ENCODE data around the gene SLC25A45. TPM values are rescaled to one million over a fixed set of nuclear protein-coding genes. Genes with fewer than 3 reads are reported as not detected.
A peak's percentile ranks its signal among the peaks of the same experiment; 100 is the strongest.

Gene SLC25A45
- polyA plus RNA-seq, 2 of the 4 experiments (the other 2 are of a cell fraction): 3.1 to 8.1 TPM

- 87% methylated on average over 14 of the region's 14 CpGs for WGBS (ENCODE audit: missing lambda C conversion rate)
- ChIA-PET CTCF (interaction anchor here (0.6 to 2.8 kb wide), 10 partner anchors 8 to 136 kb away, joined by 3 to 13 read pairs (median 3); partner anchors contain the start of genes FRMD8 and SLC25A45), POLR2A (no interaction called here)
- DNase-seq (ENCODE audit: low read depth in 1 of 2, low spot score in 1 of 2) (no peak), FAIRE-seq (no peak), ATAC-seq (no peak)
- H3K4me2 ChIP-seq: no peak overlapping the region
- H3K9me3 ChIP-seq: no peaks in the 10 kb centered on the region
- TF ChIP-seq NR3C1 (IDR thresholded peaks at IDR 0.05) (no peak), CBX2 (IDR thresholded peaks at IDR 0.05; ENCODE audit: borderline replicate concordance, low read depth) (no peak), RAD21 (conservative IDR thresholded peaks at IDR 0.05 in 1 of 2, IDR thresholded peaks at IDR 0.05 in 1 of 2) (no peak), HOXA7 (CRISPR knock-in tag; IDR thresholded peaks at IDR 0.05) (no peak), RFX5 (IDR thresholded peaks at IDR 0.05) (no peak), BHLHE40 (IDR thresholded peaks at IDR 0.05; ENCODE audit: low read depth, low read length) (no peak), RNF2 (IDR thresholded peaks at IDR 0.05; ENCODE audit: borderline replicate concordance, low read depth) (no peak), FOSL2 (IDR thresholded peaks at IDR 0.05) (no peak), FOSL2 (CRISPR knock-in tag; IDR thresholded peaks at IDR 0.05) (no peak)
- TF ChIP-seq, protein P1, sequence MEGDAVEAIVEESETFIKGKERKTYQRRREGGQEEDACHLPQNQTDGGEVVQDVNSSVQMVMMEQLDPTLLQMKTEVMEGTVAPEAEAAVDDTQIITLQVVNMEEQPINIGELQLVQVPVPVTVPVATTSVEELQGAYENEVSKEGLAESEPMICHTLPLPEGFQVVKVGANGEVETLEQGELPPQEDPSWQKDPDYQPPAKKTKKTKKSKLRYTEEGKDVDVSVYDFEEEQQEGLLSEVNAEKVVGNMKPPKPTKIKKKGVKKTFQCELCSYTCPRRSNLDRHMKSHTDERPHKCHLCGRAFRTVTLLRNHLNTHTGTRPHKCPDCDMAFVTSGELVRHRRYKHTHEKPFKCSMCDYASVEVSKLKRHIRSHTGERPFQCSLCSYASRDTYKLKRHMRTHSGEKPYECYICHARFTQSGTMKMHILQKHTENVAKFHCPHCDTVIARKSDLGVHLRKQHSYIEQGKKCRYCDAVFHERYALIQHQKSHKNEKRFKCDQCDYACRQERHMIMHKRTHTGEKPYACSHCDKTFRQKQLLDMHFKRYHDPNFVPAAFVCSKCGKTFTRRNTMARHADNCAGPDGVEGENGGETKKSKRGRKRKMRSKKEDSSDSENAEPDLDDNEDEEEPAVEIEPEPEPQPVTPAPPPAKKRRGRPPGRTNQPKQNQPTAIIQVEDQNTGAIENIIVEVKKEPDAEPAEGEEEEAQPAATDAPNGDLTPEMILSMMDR (IDR thresholded peaks at IDR 0.05): no peak
- no peak overlapping the region for H3K4me3 ChIP-seq
- peaks cover 34% of the 10 kb centered on the region for H3K4me1 ChIP-seq
- no peak overlapping the region for H3K27ac ChIP-seq
Measured at GRCh38 chr11:65373839-65374580, 8.4 kb downstream of the SLC25A45 start.

DNA sequence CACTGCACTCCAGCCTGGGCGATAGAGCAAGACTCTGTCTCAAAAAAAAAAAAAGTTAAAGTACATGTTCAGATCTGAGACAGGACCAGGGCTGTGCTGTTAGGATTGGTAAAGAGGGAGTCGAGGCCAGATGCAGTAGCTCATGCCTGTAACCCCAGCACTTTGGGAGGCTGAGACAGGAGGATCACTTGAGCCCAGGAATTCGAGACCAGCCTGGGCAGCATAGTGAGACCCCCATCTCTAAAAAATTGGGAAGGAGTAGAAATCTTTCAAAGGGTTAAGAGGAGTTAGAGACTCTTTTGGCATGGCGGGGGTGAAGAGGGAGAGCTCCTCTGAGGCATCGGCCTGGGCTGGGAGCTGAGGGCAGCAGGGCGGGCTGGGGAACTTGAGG lies 11.8 kb downstream of the SLC25A45 start:
- WGBS (ENCODE audit: missing lambda C conversion rate): 77% methylated on average over 6 of the region's 6 CpGs
- peak overlapping the region; percentile 52 for H3K4me2 ChIP-seq
- peak overlapping the region; percentile 38 to 77; a peak in 5 of 6 replicates for H3K27ac ChIP-seq
- H3K4me1 ChIP-seq: peaks cover 22% of the 10 kb centered on the region
- ChIA-PET CTCF (interaction anchor here (0.6 to 5.7 kb wide), 10 partner anchors 11 to 139 kb away, joined by 3 to 26 read pairs (median 4); partner anchors contain the start of genes NEAT1 and SLC25A45), POLR2A (interaction anchor here (0.8 to 1.4 kb wide), 8 partner anchors 11 to 137 kb away, joined by 4 to 14 read pairs (median 6); partner anchors contain the start of genes MALAT1, NEAT1 and SLC25A45)
- DNase-seq (ENCODE audit: low read depth in 1 of 2, low spot score in 1 of 2) (no peak), ATAC-seq (no peak), FAIRE-seq (no peak)
- TF ChIP-seq MAX (IDR thresholded peaks at IDR 0.05) (no peak), ZNF302 (CRISPR knock-in tag; IDR thresholded peaks at IDR 0.05) (no peak), BHLHE40 (IDR thresholded peaks at IDR 0.05; ENCODE audit: low read depth, low read length) (no peak), RAD21 (conservative IDR thresholded peaks at IDR 0.05 in 1 of 2, IDR thresholded peaks at IDR 0.05 in 1 of 2) (no peak), CEBPB (IDR thresholded peaks at IDR 0.05) (no peak), NR3C1 (IDR thresholded peaks at IDR 0.05) (no peak), CHD2 (IDR thresholded peaks at IDR 0.05; ENCODE audit: low read length, partially characterized antibody) (no peak), FOSB (CRISPR knock-in tag; IDR thresholded peaks at IDR 0.05) (no peak)
- TF ChIP-seq, protein P2, sequence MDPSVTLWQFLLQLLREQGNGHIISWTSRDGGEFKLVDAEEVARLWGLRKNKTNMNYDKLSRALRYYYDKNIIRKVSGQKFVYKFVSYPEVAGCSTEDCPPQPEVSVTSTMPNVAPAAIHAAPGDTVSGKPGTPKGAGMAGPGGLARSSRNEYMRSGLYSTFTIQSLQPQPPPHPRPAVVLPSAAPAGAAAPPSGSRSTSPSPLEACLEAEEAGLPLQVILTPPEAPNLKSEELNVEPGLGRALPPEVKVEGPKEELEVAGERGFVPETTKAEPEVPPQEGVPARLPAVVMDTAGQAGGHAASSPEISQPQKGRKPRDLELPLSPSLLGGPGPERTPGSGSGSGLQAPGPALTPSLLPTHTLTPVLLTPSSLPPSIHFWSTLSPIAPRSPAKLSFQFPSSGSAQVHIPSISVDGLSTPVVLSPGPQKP (IDR thresholded peaks at IDR 0.05; ENCODE audit: low read depth, low read length): no peak
- H3K4me3 ChIP-seq: no peak overlapping the region
- H3K9me3 ChIP-seq: no peaks in the 10 kb centered on the region

DNA sequence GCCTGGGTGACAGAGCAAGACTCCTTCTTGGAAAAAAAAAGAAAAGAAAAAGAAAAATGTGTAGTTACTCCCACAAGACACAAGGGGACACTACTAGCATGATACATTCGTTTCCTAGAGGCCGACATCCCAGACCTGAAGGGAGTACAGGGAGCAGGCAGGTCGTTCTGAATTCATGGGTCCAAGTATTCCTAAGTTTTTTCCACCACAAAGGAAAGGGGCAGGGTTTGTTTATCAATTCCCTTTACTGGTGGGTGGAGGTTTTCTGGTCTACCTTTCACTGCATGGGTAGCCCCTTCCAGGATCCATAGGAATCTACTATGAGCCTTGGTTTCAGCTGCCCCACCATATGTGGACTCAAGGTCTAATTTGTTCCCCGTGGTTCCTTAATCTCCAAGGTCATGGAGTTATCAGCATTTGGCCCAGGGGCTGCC lies 16.1 kb downstream of the SLC25A45 start:
- Histone ChIP-seq H3K27ac (peak overlapping the region; percentile 45 to 72; a peak in 5 of 6 replicates), H3K9me3 (no peaks in the 10 kb centered on the region), H3K4me3 (no peak overlapping the region), H3K4me2 (peak overlapping the region; percentile 45), H3K4me1 (peaks cover 18% of the 10 kb centered on the region)
- WGBS (ENCODE audit: missing lambda C conversion rate): 3% methylated on average over 4 of the region's 4 CpGs
- ATAC-seq (peak; percentile 84 to 85), FAIRE-seq (no peak), DNase-seq (ENCODE audit: low read depth in 1 of 2, low spot score in 1 of 2) (peak; percentile 88 to 90)
- POLR2A ChIA-PET: interaction anchor here (1.0 kb wide), 1 partner anchor 141 kb away, joined by 3 read pairs; no protein-coding TSS in a partner anchor
- CTCF ChIA-PET: interaction anchor here (0.8 to 5.7 kb wide), 8 partner anchors 10 to 227 kb away, joined by 3 to 26 read pairs (median 6); no protein-coding TSS in a partner anchor
- no peak for TF ChIP-seq EHMT2 (IDR thresholded peaks at IDR 0.05; ENCODE audit: low read depth)
- no peak for TF ChIP-seq EHF (CRISPR knock-in tag; IDR thresholded peaks at IDR 0.05)
- no peak for TF ChIP-seq HOXB5 (CRISPR knock-in tag; IDR thresholded peaks at IDR 0.05)
- TF ChIP-seq, protein P3, sequence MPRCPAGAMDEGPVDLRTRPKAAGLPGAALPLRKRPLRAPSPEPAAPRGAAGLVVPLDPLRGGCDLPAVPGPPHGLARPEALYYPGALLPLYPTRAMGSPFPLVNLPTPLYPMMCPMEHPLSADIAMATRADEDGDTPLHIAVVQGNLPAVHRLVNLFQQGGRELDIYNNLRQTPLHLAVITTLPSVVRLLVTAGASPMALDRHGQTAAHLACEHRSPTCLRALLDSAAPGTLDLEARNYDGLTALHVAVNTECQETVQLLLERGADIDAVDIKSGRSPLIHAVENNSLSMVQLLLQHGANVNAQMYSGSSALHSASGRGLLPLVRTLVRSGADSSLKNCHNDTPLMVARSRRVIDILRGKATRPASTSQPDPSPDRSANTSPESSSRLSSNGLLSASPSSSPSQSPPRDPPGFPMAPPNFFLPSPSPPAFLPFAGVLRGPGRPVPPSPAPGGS (IDR thresholded peaks at IDR 0.05): no peak
- TF ChIP-seq FOXS1 (CRISPR knock-in tag; IDR thresholded peaks at IDR 0.05): no peak
- TF ChIP-seq, protein P4, sequence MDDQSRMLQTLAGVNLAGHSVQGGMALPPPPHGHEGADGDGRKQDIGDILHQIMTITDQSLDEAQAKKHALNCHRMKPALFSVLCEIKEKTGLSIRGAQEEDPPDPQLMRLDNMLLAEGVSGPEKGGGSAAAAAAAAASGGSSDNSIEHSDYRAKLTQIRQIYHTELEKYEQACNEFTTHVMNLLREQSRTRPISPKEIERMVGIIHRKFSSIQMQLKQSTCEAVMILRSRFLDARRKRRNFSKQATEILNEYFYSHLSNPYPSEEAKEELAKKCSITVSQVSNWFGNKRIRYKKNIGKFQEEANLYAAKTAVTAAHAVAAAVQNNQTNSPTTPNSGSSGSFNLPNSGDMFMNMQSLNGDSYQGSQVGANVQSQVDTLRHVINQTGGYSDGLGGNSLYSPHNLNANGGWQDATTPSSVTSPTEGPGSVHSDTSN (IDR thresholded peaks at IDR 0.05): no peak
- no peak for TF ChIP-seq EP300 (IDR thresholded peaks at IDR 0.05)
- no peak for TF ChIP-seq TP53 (CRISPR knock-in tag; IDR thresholded peaks at IDR 0.05)
- no peak for TF ChIP-seq MAFK (IDR thresholded peaks at IDR 0.05; ENCODE audit: partially characterized antibody)
- TF ChIP-seq, protein P1 (IDR thresholded peaks at IDR 0.05): peak; percentile 85

Measured in A549 (cell line).